ENCODE results near the gene FANCC.
"Not testable (repeated sequence)": the region's sequence is repeated elsewhere in the genome, so short reads cannot be mapped to it uniquely, and the experiment has no call there.

The FANCC gene

GRCh38 chr9:95330720-95331404 is 13.4 kb upstream of the FANCC start:
- no peak for DNase-seq (ENCODE audit: low read depth in 2 of 3, low spot score in 1 of 3)

GRCh38 chr9:95329061-95329460 is 11.6 kb upstream of the FANCC start:
- not testable (repeated sequence) for DNase-seq (ENCODE audit: low read depth in 2 of 3, low spot score in 1 of 3)

GRCh38 chr9:95327239-95327865 is 9.8 kb upstream of the FANCC start:
- no peak for DNase-seq (ENCODE audit: low read depth in 2 of 3, low spot score in 1 of 3)

GRCh38 chr9:95325221-95325620 is 7.7 kb upstream of the FANCC start:
- DNase-seq (ENCODE audit: low read depth in 2 of 3, low spot score in 1 of 3): no peak

GRCh38 chr9:95317893-95318211 is 343 bp upstream of the FANCC start:
- DNase-seq (ENCODE audit: low read depth in 2 of 3, low spot score in 1 of 3): no peak

GRCh38 chr9:95316794-95317118 is 753 bp downstream of the FANCC start:
- peak in 1 of 3 donors; percentile 41 for DNase-seq (ENCODE audit: low read depth in 2 of 3, low spot score in 1 of 3)

GRCh38 chr9:95316274-95316673 is 1.2 kb downstream of the FANCC start:
- DNase-seq (ENCODE audit: low read depth in 2 of 3, low spot score in 1 of 3): no peak

GRCh38 chr9:95315108-95315746 is 2.3 kb downstream of the FANCC start:
- no peak for DNase-seq (ENCODE audit: low read depth in 2 of 3, low spot score in 1 of 3)

- DNase-seq (ENCODE audit: low read depth in 2 of 3, low spot score in 1 of 3): no peak
Observed at GRCh38 chr9:95313010-95313498, 4.5 kb downstream of the FANCC start.

GRCh38 chr9:95311961-95312360 is 5.5 kb downstream of the FANCC start:
- no peak for DNase-seq (ENCODE audit: low read depth in 2 of 3, low spot score in 1 of 3)

GRCh38 chr9:95307538-95307937 is 10.0 kb downstream of the FANCC start:
- no peak for DNase-seq (ENCODE audit: low read depth in 2 of 3, low spot score in 1 of 3)

- DNase-seq (ENCODE audit: low read depth in 2 of 3, low spot score in 1 of 3): no peak
Observed at GRCh38 chr9:95306819-95307218, 10.7 kb downstream of the FANCC start.

GRCh38 chr9:95305770-95306492 is 11.6 kb downstream of the FANCC start:
- no peak for DNase-seq (ENCODE audit: low read depth in 2 of 3, low spot score in 1 of 3)

- DNase-seq (ENCODE audit: low read depth in 2 of 3, low spot score in 1 of 3): no peak
Observed at GRCh38 chr9:95302479-95302878, 15.0 kb downstream of the FANCC start.

GRCh38 chr9:95297760-95298159 is 19.7 kb downstream of the FANCC start:
- DNase-seq (ENCODE audit: low read depth in 2 of 3, low spot score in 1 of 3): no peak

GRCh38 chr9:95297316-95297715 is 20.2 kb downstream of the FANCC start:
- no peak for DNase-seq (ENCODE audit: low read depth in 2 of 3, low spot score in 1 of 3)

GRCh38 chr9:95296761-95297160 is 20.7 kb downstream of the FANCC start:
- DNase-seq (ENCODE audit: low read depth in 2 of 3, low spot score in 1 of 3): no peak

- not testable (repeated sequence) for DNase-seq (ENCODE audit: low read depth in 2 of 3, low spot score in 1 of 3)
Observed at GRCh38 chr9:95293296-95293695, 24.2 kb downstream of the FANCC start.

- no peak for DNase-seq (ENCODE audit: low read depth in 2 of 3, low spot score in 1 of 3)
Observed at GRCh38 chr9:95292226-95292625, 25.3 kb downstream of the FANCC start.

- DNase-seq (ENCODE audit: low read depth in 2 of 3, low spot score in 1 of 3): no peak
Observed at GRCh38 chr9:95286151-95286550, 31.4 kb downstream of the FANCC start.

GRCh38 chr9:95285307-95285706 is 32.2 kb downstream of the FANCC start:
- DNase-seq (ENCODE audit: low read depth in 2 of 3, low spot score in 1 of 3): no peak
